K562 (cell line): ENCODE results near the gene CD96. TPM values are rescaled to one million over a fixed set of nuclear protein-coding genes. Genes with fewer than 3 reads are reported as not detected.

Experiments
- ATAC-seq: fragments of 200-7000 bp; cut with Tn5 transposase; 3 replicates; pipeline ENCODE4 v1.9.1; 2020; ENCODE audit warnings: moderate library complexity
- BruUV-seq: library from RNA; stranded (reverse); fragments of 400-500 nt; replicated peaks from 2 replicates; lab custom pipeline; 2021; lab: Mats Ljungman, UMichigan
- CTCF ChIA-PET: fragments of 300-600 bp; formaldehyde crosslinking; extraction: SDS; loops from one replicate; lab custom pipeline; 2021; ENCODE audit warnings: low intra/inter-chr PET ratio; lab: Yijun Ruan, JAX
- POLR2A ChIA-PET: fragments of 300-600, 350-650 bp; sonication (Branson Sonifier 250); formaldehyde crosslinking; extraction: SDS; loops from one replicate; lab custom pipeline; 2021; ENCODE audit warnings: antibody characterized with exemption, inconsistent platforms; lab: Yijun Ruan, JAX
- DNase-seq, 4 experiments: peaks; one replicate each; pipeline versions ENCODE4 v3.0.0 to v3.0.0-alpha.2; 2011 to 2018; ENCODE audit warnings: low spot score in 3 of 4, mixed read lengths in 3 of 4; ENCODE audit errors: extremely low read depth in 1 of 4
- FAIRE-seq: peaks from 2 replicates; lab custom pipeline; 2011; peaks lifted over from hg19 to GRCh38; lab: Jason Lieb, UNC
- H2AFZ ChIP-seq: 2 replicates; pipeline ENCODE4 v1.6.0; 2011; ENCODE audit warnings: low read depth, low read length, control low read depth, inconsistent platforms
- H3K27ac ChIP-seq: fragments of 200-600 bp; 3 replicates; pipeline ENCODE4 v1.8.0; 2011; ENCODE audit warnings: low read depth, mild to moderate bottlenecking, control low read depth, inconsistent platforms, low read length, moderate library complexity, mixed read lengths; ENCODE audit errors: extremely low read depth
- H3K27me3 ChIP-seq, 2 experiments: fragments of 300-600 bp in 1 of 2; 2 replicates in 1 of 2; 3 replicates in 1 of 2; pipeline versions ENCODE4 v1.6.0 to v1.8.0; 2011; ENCODE audit warnings: inconsistent platforms in 2 of 2, low read length in 2 of 2, mild to moderate bottlenecking in 1 of 2, mixed read lengths in 1 of 2, moderate library complexity in 1 of 2; ENCODE audit not compliant: control insufficient read depth in 2 of 2, insufficient read depth in 2 of 2
- H3K36me3 ChIP-seq: fragments of 300-600 bp; 3 replicates; pipeline ENCODE4 v1.8.0; 2011; ENCODE audit warnings: mild to moderate bottlenecking, low read length, inconsistent platforms; ENCODE audit not compliant: control insufficient read depth, insufficient read depth
- H3K4me1 ChIP-seq, 2 experiments: fragments of 200-600 bp in 1 of 2; replicated peaks in 1 of 2; 2 replicates in 1 of 2; 3 replicates in 1 of 2; pipeline versions ENCODE4 v1.5.1 to v1.8.0; 2011; ENCODE audit warnings: inconsistent platforms in 2 of 2, low read length in 2 of 2, mild to moderate bottlenecking in 1 of 2, mixed read lengths in 1 of 2, moderate library complexity in 1 of 2; ENCODE audit not compliant: control insufficient read depth in 2 of 2, insufficient read depth in 2 of 2
- H3K4me2 ChIP-seq: 2 replicates; pipeline ENCODE4 v1.6.1; 2011; ENCODE audit warnings: low read length, control low read depth, inconsistent platforms, mixed read lengths; ENCODE audit not compliant: insufficient read depth
- H3K4me3 ChIP-seq: fragments of 200-600 bp; sonication (generic), shearing (Covaris generic); 2 replicates; pipeline ENCODE4 v1.5.1; 2016; ENCODE audit warnings: control low read depth, inconsistent platforms
- H3K79me2 ChIP-seq: fragments of 200-600 bp; 3 replicates; pipeline ENCODE4 v1.8.0; 2011; ENCODE audit warnings: low read length, inconsistent platforms; ENCODE audit not compliant: control insufficient read depth, insufficient read depth
- H3K9ac ChIP-seq, 2 experiments: 2 replicates each; pipeline versions ENCODE4 v1.6.0 to v1.6.1; 2011; ENCODE audit warnings: low read depth in 2 of 2, low read length in 2 of 2, control low read depth in 1 of 2, inconsistent platforms in 1 of 2, mild to moderate bottlenecking in 1 of 2, mixed read lengths in 1 of 2; ENCODE audit not compliant: insufficient read depth in 1 of 2
- H3K9me1 ChIP-seq: one replicate; pipeline ENCODE4 v1.6.0; 2011; ENCODE audit warnings: inconsistent platforms, mild to moderate bottlenecking, low read length, moderate library complexity; ENCODE audit not compliant: control insufficient read depth, insufficient read depth
- H3K9me3 ChIP-seq: replicated peaks from 2 replicates; pipeline ENCODE4 v1.5.1; 2011; ENCODE audit warnings: low read depth, low read length, inconsistent platforms; ENCODE audit not compliant: control insufficient read depth, insufficient read depth
- H4K20me1 ChIP-seq: replicated peaks from 2 replicates; pipeline ENCODE4 v1.6.1; 2011; ENCODE audit warnings: low read length, inconsistent platforms, mixed read lengths; ENCODE audit not compliant: control insufficient read depth, insufficient read depth
- C11orf30 ChIP-seq: fragments of 450-650 bp; IDR thresholded peaks from 2 replicates; pipeline ENCODE4 v1.6.1; 2016; ENCODE audit warnings: low read depth, mild to moderate bottlenecking
- CCAR2 ChIP-seq: fragments of 200-400 bp; formaldehyde crosslinking; IDR thresholded peaks from 2 replicates; pipeline ENCODE4 v1.6.1; 2017; ENCODE audit warnings: mild to moderate bottlenecking, low read depth, low read length
- EGR1 ChIP-seq: fragments of 450-650 bp; conservative IDR thresholded peaks from 2 replicates; pipeline ENCODE4 v1.6.1; 2017; ENCODE audit warnings: mild to moderate bottlenecking
- FOXJ3 ChIP-seq: sonication (generic); formaldehyde crosslinking; IDR thresholded peaks from 2 replicates; pipeline ENCODE4 v1.4.0; 2020; ENCODE audit warnings: mild to moderate bottlenecking, missing genetic modification reagents
- GABPA ChIP-seq: fragments of 200-800 bp; sonication (Bioruptor generic); conservative IDR thresholded peaks from 2 replicates; pipeline ENCODE4 v1.6.1; 2016; ENCODE audit warnings: low read depth, missing genetic modification characterization, missing compliant biosample characterization
- IRF2 ChIP-seq: sonication (generic); formaldehyde crosslinking; IDR thresholded peaks from 2 replicates; pipeline ENCODE4 v1.8.1; 2022; ENCODE audit warnings: mild to moderate bottlenecking, missing genetic modification reagents
- KAT7 ChIP-seq: sonication (generic); formaldehyde crosslinking; IDR thresholded peaks from 2 replicates; pipeline ENCODE4 v1.8.0; 2022; ENCODE audit warnings: missing genetic modification reagents, mild to moderate bottlenecking, borderline replicate concordance
- KLF13 ChIP-seq: fragments of 450-650 bp; IDR thresholded peaks from 2 replicates; pipeline ENCODE4 v1.6.1; 2016; ENCODE audit warnings: missing genetic modification characterization, low read depth, mild to moderate bottlenecking, missing compliant biosample characterization, moderate library complexity, borderline replicate concordance
- KLF16 ChIP-seq: IDR thresholded peaks from 2 replicates; pipeline ENCODE4 v1.6.1; 2016; ENCODE audit warnings: antibody characterized with exemption
- NCOR1 ChIP-seq: fragments of 450-650 bp; IDR thresholded peaks from 2 replicates; pipeline ENCODE4 v1.6.1; 2016; ENCODE audit warnings: mild to moderate bottlenecking, moderate library complexity
- NFYB ChIP-seq: IDR thresholded peaks from 2 replicates; pipeline ENCODE4 v1.6.1; 2011; ENCODE audit warnings: mild to moderate bottlenecking, moderate library complexity; ENCODE audit not compliant: insufficient read length; ENCODE audit errors: extremely low read depth
- RBM14 ChIP-seq: fragments of 200-400 bp; formaldehyde crosslinking; IDR thresholded peaks from 2 replicates; pipeline ENCODE4 v1.6.1; 2018; ENCODE audit warnings: low read depth, mild to moderate bottlenecking, low read length, moderate library complexity, borderline replicate concordance; ENCODE audit not compliant: insufficient read depth
- SIN3A ChIP-seq, 2 experiments: fragments of 150-350 bp in 1 of 2; IDR thresholded peaks; 2 replicates each; pipeline ENCODE4 v1.6.1; 2011 to 2016; ENCODE audit warnings: borderline replicate concordance in 2 of 2, low read depth in 2 of 2, low read length in 2 of 2, mild to moderate bottlenecking in 2 of 2, moderate library complexity in 2 of 2; ENCODE audit not compliant: control insufficient read depth in 1 of 2
- ZNF3 ChIP-seq: fragments of 250-450 bp; sonication (Bioruptor Pico); IDR thresholded peaks from 2 replicates; pipeline ENCODE4 v1.5.0; 2021; ENCODE audit warnings: mild to moderate bottlenecking, moderate library complexity
- WGBS: fragments of 100-300 bp; shearing (Covaris generic); methylation state at CpG from one replicate; pipeline ENCODE4 v1.1.6; 2016; ENCODE audit warnings: low coverage, mixed read lengths; ENCODE audit not compliant: insufficient coverage; ENCODE audit errors: missing lambda C conversion rate; 5-methylcytosine and 5-hydroxymethylcytosine counted together
- in situ Hi-C: fragments of 300-500 bp; cut with MboI; formaldehyde crosslinking; loops from 4 replicates; pipeline ENCODE4 v1.15.0; 2018; ENCODE audit warnings: inconsistent platforms, mixed read lengths
- intact Hi-C: fragments of 100-400 bp; cut with micrococcal nuclease; formaldehyde crosslinking; loops from 2 replicates; pipeline ENCODE4 v1.14.2; 2022
- polyA plus RNA-seq, 8 experiments: library from polyadenylated mRNA; depleted of rRNA in 4 of 8; stranded (reverse) in 5 of 8; unstranded in 3 of 8; fragments of >200 nt; fragmentation: Nextera tagmentation in 2 of 8; fragmentation: Illumina TruSeq in 1 of 8; extraction: Ambion mirVana in 2 of 8; extraction: Trizol in 1 of 8; gene quantifications; 2 replicates each; pipeline versions ENCODE4 v1.2.1 to v1.2.3, GENCODE V29; 2011 to 2014; ENCODE audit warnings: inconsistent platforms in 1 of 8, missing spikeins in 1 of 8
- total RNA-seq, 7 experiments: library from RNA; depleted of rRNA in 6 of 7; stranded (reverse); fragments of >200 nt in 6 of 7; fragmentation: Illumina TruSeq in 2 of 7; extraction: Trizol in 2 of 7; gene quantifications; 2 replicates each; pipeline versions ENCODE4 v1.2.1 to v1.2.3, GENCODE V29; 2011 to 2021; ENCODE audit warnings: low replicate concordance in 1 of 7
- TF ChIP-seq, protein P1 (sequence below): fragments of 250-450 bp; sonication (Bioruptor Pico); IDR thresholded peaks from 2 replicates; pipeline ENCODE4 v1.9.0; 2021; ENCODE audit warnings: mild to moderate bottlenecking

The CD96 gene
- total and polyA plus RNA-seq, 9 of the 15 experiments (the other 6 are each of a cell fraction or from before 2014, with no cell fraction given): 0.32 to 5.7 (median 1.2) TPM

DNA sequence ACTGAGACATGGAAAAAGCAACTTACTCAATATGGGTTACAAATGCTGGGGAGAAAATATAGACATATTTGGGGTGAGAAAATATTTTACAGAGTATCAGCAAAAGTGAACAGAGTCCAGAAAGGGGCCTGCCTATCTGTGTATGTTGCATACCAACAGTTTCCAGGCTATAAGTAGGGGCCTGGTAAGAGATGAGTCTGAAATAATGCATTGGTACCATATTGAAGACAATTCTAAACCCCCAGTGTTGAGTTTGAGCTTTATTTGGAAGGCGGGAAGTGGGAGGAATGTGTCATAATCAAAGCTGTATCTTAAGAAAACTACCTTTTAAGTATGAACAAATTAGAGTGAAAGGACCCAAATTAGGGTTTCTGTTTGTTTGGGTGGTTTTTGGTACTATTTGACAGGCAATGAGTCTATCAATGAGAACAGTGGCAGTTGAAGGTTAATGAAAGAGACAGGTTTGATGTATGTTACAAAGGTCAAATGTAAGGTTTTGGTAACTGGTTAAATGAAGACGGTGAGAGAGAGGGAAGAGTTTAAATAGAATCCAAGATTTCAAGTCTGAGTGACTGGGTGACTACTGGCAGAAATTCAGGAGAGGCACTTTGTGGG, 159.4 kb downstream of the CD96 start:
- no peaks in the 10 kb centered on the region for H3K36me3 ChIP-seq
- H3K9ac ChIP-seq: no peak overlapping the region
- H3K27me3 ChIP-seq: no peaks in the 10 kb centered on the region
- no peaks in the 10 kb centered on the region for H3K9me3 ChIP-seq
- CTCF ChIA-PET: no interaction called here
- POLR2A ChIA-PET: no interaction called here
- FAIRE-seq (no peak), DNase-seq (no peak), ATAC-seq (no peak)
- no peaks in the 10 kb centered on the region for H3K9me1 ChIP-seq
- BruUV-seq: no TSS peak
- no peaks in the 10 kb centered on the region for H4K20me1 ChIP-seq
- no peaks in the 10 kb centered on the region for H3K79me2 ChIP-seq
- H3K4me3 ChIP-seq: no peak overlapping the region
- no peaks in the 10 kb centered on the region for H3K4me1 ChIP-seq
- intact Hi-C loops: no loop called here
- H2AFZ ChIP-seq: no peak overlapping the region
- 0% methylated on average over 1 of the region's 2 CpGs for WGBS
- no peak for TF ChIP-seq ZNF3
- no peak for TF ChIP-seq CCAR2
- TF ChIP-seq NFYB: no peak
- TF ChIP-seq, protein P1, sequence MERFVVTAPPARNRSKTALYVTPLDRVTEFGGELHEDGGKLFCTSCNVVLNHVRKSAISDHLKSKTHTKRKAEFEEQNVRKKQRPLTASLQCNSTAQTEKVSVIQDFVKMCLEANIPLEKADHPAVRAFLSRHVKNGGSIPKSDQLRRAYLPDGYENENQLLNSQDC (CRISPR knock-in tag): no peak
- TF ChIP-seq NCOR1: no peak
- TF ChIP-seq SIN3A (IDR thresholded peaks at IDR 0.05; ENCODE audit: borderline replicate concordance in 2 of 2, control insufficient read depth in 1 of 2, low read depth in 2 of 2, low read length in 2 of 2): no peak
- TF ChIP-seq EGR1: no peak
- no peak for TF ChIP-seq GABPA (tag)
- no peak for TF ChIP-seq KLF13 (tag)
- no peak for TF ChIP-seq KLF16
- no peak for TF ChIP-seq IRF2 (CRISPR knock-in tag)
- no peak for TF ChIP-seq FOXJ3 (CRISPR knock-in tag)
- TF ChIP-seq RBM14: no peak
- no peak for TF ChIP-seq C11orf30
- TF ChIP-seq KAT7 (CRISPR knock-in tag): no peak
- no peak overlapping the region for H3K27ac ChIP-seq
- no peak overlapping the region for H3K4me2 ChIP-seq
- in situ Hi-C loops: no loop called here

Other genes starting within 250 kb of the CD96 start
- gene ZBED2, start 53.1 kb downstream of the CD96 start, total RNA-seq (2014; rRNA removed): not detected in 2 replicates
- gene ZBED2, start 53.1 kb downstream of the CD96 start, total RNA-seq (2014; rRNA removed; fragmentation: Illumina TruSeq; extraction: Trizol): not detected in 2 replicates
- gene ZBED2, start 53.1 kb downstream of the CD96 start, total RNA-seq (2015; rRNA removed; fragmentation: Illumina TruSeq; extraction: Trizol): not detected in 2 replicates
- gene ZBED2, start 53.1 kb downstream of the CD96 start, total RNA-seq (2021): 0.11 and 0.16 TPM in 2 replicates
- not detected in 2 replicates for gene ZBED2, start 53.1 kb downstream of the CD96 start, polyA plus RNA-seq (2011; rRNA removed)
- gene ZBED2, start 53.1 kb downstream of the CD96 start, polyA plus RNA-seq (2014; fragmentation: Illumina TruSeq; extraction: Trizol): not detected in 2 replicates
- gene ZBED2, start 53.1 kb downstream of the CD96 start, polyA plus RNA-seq (2014; fragmentation: Nextera tagmentation; extraction: Ambion mirVana): not detected
- gene ZBED2, start 53.1 kb downstream of the CD96 start, polyA plus RNA-seq (2014; rRNA removed): not detected in 2 replicates
- under 0.01 TPM in 1 of 2 replicates, not detected in the other for gene PLCXD2, start 132.5 kb downstream of the CD96 start, total RNA-seq (2014; rRNA removed)
- gene PLCXD2, start 132.5 kb downstream of the CD96 start, total RNA-seq (2014; rRNA removed; fragmentation: Illumina TruSeq; extraction: Trizol): 0.03 and 0.04 TPM in 2 replicates
- gene PLCXD2, start 132.5 kb downstream of the CD96 start, total RNA-seq (2015; rRNA removed; fragmentation: Illumina TruSeq; extraction: Trizol): 0.04 TPM in 2 replicates
- 0.04 TPM in 1 of 2 replicates, not detected in the other for gene PLCXD2, start 132.5 kb downstream of the CD96 start, total RNA-seq (2021)
- gene PLCXD2, start 132.5 kb downstream of the CD96 start, polyA plus RNA-seq (2011; rRNA removed): 0.09 and 0.18 TPM in 2 replicates
- 0.01 and 0.03 TPM in 2 replicates for gene PLCXD2, start 132.5 kb downstream of the CD96 start, polyA plus RNA-seq (2014; fragmentation: Illumina TruSeq; extraction: Trizol)
- under 1 TPM in 1 of 2 experiments, not detected in 1; 0.01 TPM for gene PLCXD2, start 132.5 kb downstream of the CD96 start, polyA plus RNA-seq (2014; fragmentation: Nextera tagmentation; extraction: Ambion mirVana)
- 0.04 TPM in 1 of 2 replicates, not detected in the other for gene PLCXD2, start 132.5 kb downstream of the CD96 start, polyA plus RNA-seq (2014; rRNA removed)